Adipocyte (in vitro differentiated cells): ENCODE data around the gene QDPR.

ENCODE experiments used
- DNase-seq: peaks from one replicate; pipeline ENCODE4 v3.0.0-alpha.2; 2015; ENCODE audit warnings: low read depth
- H3K27me3 ChIP-seq: replicated peaks from 2 replicates; pipeline ENCODE4 v1.7.0; 2013; ENCODE audit warnings: mild to moderate bottlenecking, low read length, moderate library complexity; ENCODE audit not compliant: control insufficient read depth, insufficient read depth
- H3K36me3 ChIP-seq: 2 replicates; pipeline ENCODE4 v1.7.0; 2013; ENCODE audit warnings: low read length, mild to moderate bottlenecking, moderate library complexity; ENCODE audit not compliant: control insufficient read depth, insufficient read depth, severe bottlenecking
- H3K4me1 ChIP-seq: 2 replicates; pipeline ENCODE4 v1.7.0; 2013; ENCODE audit warnings: mild to moderate bottlenecking, low read length, moderate library complexity; ENCODE audit not compliant: control insufficient read depth, insufficient read depth
- H3K4me3 ChIP-seq: 2 replicates; pipeline ENCODE4 v1.7.0; 2013; ENCODE audit warnings: mild to moderate bottlenecking, low read length, moderate library complexity
- H3K9ac ChIP-seq: 2 replicates; pipeline ENCODE4 v1.7.0; 2013; ENCODE audit warnings: mild to moderate bottlenecking, low read length, moderate library complexity
- H3K9me3 ChIP-seq: 2 replicates; pipeline ENCODE4 v1.7.0; 2013; ENCODE audit warnings: mild to moderate bottlenecking, low read length, moderate library complexity; ENCODE audit not compliant: control insufficient read depth

The QDPR gene

GRCh38 chr4:17482716-17483115 lies 29.2 kb downstream of the QDPR start:
- Histone ChIP-seq H3K27me3 (no peaks in the 10 kb centered on the region), H3K4me3 (no peak overlapping the region), H3K9me3 (peaks cover 4% of the 10 kb centered on the region), H3K36me3 (peaks cover 23% of the 10 kb centered on the region), H3K9ac (no peak overlapping the region), H3K4me1 (no peaks in the 10 kb centered on the region)
- DNase-seq = no peak

GRCh38 chr4:17480955-17481354 lies 30.9 kb downstream of the QDPR start:
- no peaks in the 10 kb centered on the region for H3K4me1 ChIP-seq
- H3K36me3 ChIP-seq = peaks cover 8% of the 10 kb centered on the region
- no peaks in the 10 kb centered on the region for H3K27me3 ChIP-seq
- peaks cover 4% of the 10 kb centered on the region for H3K9me3 ChIP-seq
- H3K4me3 ChIP-seq = no peak overlapping the region
- no peak overlapping the region for H3K9ac ChIP-seq
- DNase-seq = no peak

GRCh38 chr4:17480210-17480927 lies 31.5 kb downstream of the QDPR start:
- no peaks in the 10 kb centered on the region for H3K4me1 ChIP-seq
- DNase-seq = no peak

GRCh38 chr4:17477774-17478472 lies 34.0 kb downstream of the QDPR start:
- H3K4me3 ChIP-seq = no peak overlapping the region
- no peak for DNase-seq
- H3K4me1 ChIP-seq = no peaks in the 10 kb centered on the region
- no peak overlapping the region for H3K9ac ChIP-seq
- H3K36me3 ChIP-seq = no peaks in the 10 kb centered on the region
- H3K27me3 ChIP-seq = no peaks in the 10 kb centered on the region
- peaks cover 4% of the 10 kb centered on the region for H3K9me3 ChIP-seq

More at GRCh38 chr4:17480210-17480927, 31.5 kb downstream of the QDPR start:
- Histone ChIP-seq H3K9ac (no peak overlapping the region), H3K36me3 (peaks cover 8% of the 10 kb centered on the region), H3K27me3 (no peaks in the 10 kb centered on the region), H3K4me3 (no peak overlapping the region), H3K9me3 (peaks cover 4% of the 10 kb centered on the region)

GRCh38 chr4:17476853-17477252 lies 35.0 kb downstream of the QDPR start:
- Histone ChIP-seq H3K4me3 (no peak overlapping the region), H3K36me3 (no peaks in the 10 kb centered on the region), H3K27me3 (no peaks in the 10 kb centered on the region), H3K9me3 (peaks cover 4% of the 10 kb centered on the region), H3K4me1 (no peaks in the 10 kb centered on the region), H3K9ac (no peak overlapping the region)
- no peak for DNase-seq

GRCh38 chr4:17475481-17475880 lies 36.4 kb downstream of the QDPR start:
- Histone ChIP-seq H3K4me3 (no peak overlapping the region), H3K9ac (no peak overlapping the region), H3K9me3 (no peaks in the 10 kb centered on the region), H3K27me3 (no peaks in the 10 kb centered on the region), H3K4me1 (no peaks in the 10 kb centered on the region), H3K36me3 (no peaks in the 10 kb centered on the region)
- peak; percentile 37 for DNase-seq

- no peaks in the 10 kb centered on the region for H3K4me1 ChIP-seq
- H3K4me3 ChIP-seq = no peak overlapping the region
- no peaks in the 10 kb centered on the region for H3K9me3 ChIP-seq
- no peak for DNase-seq
- H3K36me3 ChIP-seq = no peaks in the 10 kb centered on the region
- H3K27me3 ChIP-seq = no peaks in the 10 kb centered on the region
- H3K9ac ChIP-seq = no peak overlapping the region
These were observed 41.8 kb downstream of the QDPR start for GRCh38 chr4:17469931-17470674.

GRCh38 chr4:17468619-17469221 lies 43.2 kb downstream of the QDPR start:
- peak; percentile 83 for DNase-seq
- no peak overlapping the region for H3K9ac ChIP-seq
- H3K36me3 ChIP-seq = no peaks in the 10 kb centered on the region
- H3K27me3 ChIP-seq = no peaks in the 10 kb centered on the region
- no peaks in the 10 kb centered on the region for H3K4me1 ChIP-seq
- H3K4me3 ChIP-seq = no peak overlapping the region
- H3K9me3 ChIP-seq = no peaks in the 10 kb centered on the region

GRCh38 chr4:17463606-17464005 lies 48.3 kb downstream of the QDPR start:
- Histone ChIP-seq H3K9ac (no peak overlapping the region), H3K4me3 (no peak overlapping the region), H3K27me3 (no peaks in the 10 kb centered on the region), H3K4me1 (no peaks in the 10 kb centered on the region), H3K9me3 (no peaks in the 10 kb centered on the region), H3K36me3 (no peaks in the 10 kb centered on the region)
- DNase-seq = no peak

- peaks cover 8% of the 10 kb centered on the region for H3K4me1 ChIP-seq
- DNase-seq = no peak
- H3K27me3 ChIP-seq = no peaks in the 10 kb centered on the region
- no peak overlapping the region for H3K4me3 ChIP-seq
- peaks cover 3% of the 10 kb centered on the region for H3K9me3 ChIP-seq
- no peaks in the 10 kb centered on the region for H3K36me3 ChIP-seq
- no peak overlapping the region for H3K9ac ChIP-seq
These were observed 61.6 kb downstream of the QDPR start for GRCh38 chr4:17450269-17450804.

GRCh38 chr4:17448689-17449088 lies 63.2 kb downstream of the QDPR start:
- peaks cover 7% of the 10 kb centered on the region for H3K9me3 ChIP-seq
- no peaks in the 10 kb centered on the region for H3K27me3 ChIP-seq
- H3K36me3 ChIP-seq = no peaks in the 10 kb centered on the region
- H3K9ac ChIP-seq = no peak overlapping the region
- H3K4me3 ChIP-seq = no peak overlapping the region
- DNase-seq = peak; percentile 87
- H3K4me1 ChIP-seq = peaks cover 8% of the 10 kb centered on the region
